Measurements from ENCODE around the gene CLBA1.

Gene CLBA1

DNA sequence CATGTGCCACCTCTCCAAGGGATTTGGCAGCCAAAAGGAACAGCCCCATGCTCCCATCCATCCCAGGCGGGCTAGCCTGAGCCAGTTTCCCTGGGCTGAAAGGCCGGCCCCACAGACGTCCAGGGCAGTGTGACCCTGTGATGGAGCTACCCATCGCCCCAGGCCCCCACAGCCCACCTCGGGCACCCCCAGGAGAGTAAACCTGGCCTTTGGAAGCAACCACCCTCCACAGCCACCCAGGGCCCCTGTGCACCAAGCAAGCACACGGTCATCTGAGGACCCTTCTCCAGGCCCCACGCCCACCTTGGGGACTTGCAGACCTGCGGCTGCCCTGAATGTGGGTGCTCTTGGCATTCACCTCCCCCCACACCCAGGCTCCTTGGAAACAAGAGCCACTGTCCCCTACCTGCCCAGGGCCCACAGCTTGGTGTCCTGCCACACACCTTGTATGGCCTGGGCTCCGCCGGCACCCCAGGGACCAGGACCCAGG, 15.8 kb upstream of the CLBA1 start:
- Histone ChIP-seq H3F3A (ENCODE audit: control insufficient read depth, insufficient read depth) (no peaks in the 10 kb centered on the region), H4K20me1 (ENCODE audit: control insufficient read depth, insufficient read depth, low read depth, low read length) (no peaks in the 10 kb centered on the region), H3K9me2 (replicated peaks; ENCODE audit: control insufficient read depth, low read length) (no peaks in the 10 kb centered on the region), H3K79me2 (ENCODE audit: control insufficient read depth, low read length) (no peaks in the 10 kb centered on the region), H3K4me1 (ENCODE audit: control insufficient read depth, low read length) (peaks cover 22% of the 10 kb centered on the region), H3K4me3 (ENCODE audit: low read length) (no peak overlapping the region), H3K36me3 (ENCODE audit: control insufficient read depth, low read length) (no peaks in the 10 kb centered on the region), H3K27ac (ENCODE audit: low read depth, low read length) (no peak overlapping the region), H3K9me3 (ENCODE audit: control insufficient read depth, insufficient read depth, low read length) (no peaks in the 10 kb centered on the region), H3K27me3 (ENCODE audit: control insufficient read depth, low read length) (peaks cover 6% of the 10 kb centered on the region; the same call in 1 of the 2 replicates), H3K4me2 (ENCODE audit: low read length) (no peak overlapping the region)
- no peak for TF ChIP-seq EZH2phosphoT487 (IDR thresholded peaks at IDR 0.05; ENCODE audit: borderline replicate concordance, low read length)
- TF ChIP-seq, protein P1, sequence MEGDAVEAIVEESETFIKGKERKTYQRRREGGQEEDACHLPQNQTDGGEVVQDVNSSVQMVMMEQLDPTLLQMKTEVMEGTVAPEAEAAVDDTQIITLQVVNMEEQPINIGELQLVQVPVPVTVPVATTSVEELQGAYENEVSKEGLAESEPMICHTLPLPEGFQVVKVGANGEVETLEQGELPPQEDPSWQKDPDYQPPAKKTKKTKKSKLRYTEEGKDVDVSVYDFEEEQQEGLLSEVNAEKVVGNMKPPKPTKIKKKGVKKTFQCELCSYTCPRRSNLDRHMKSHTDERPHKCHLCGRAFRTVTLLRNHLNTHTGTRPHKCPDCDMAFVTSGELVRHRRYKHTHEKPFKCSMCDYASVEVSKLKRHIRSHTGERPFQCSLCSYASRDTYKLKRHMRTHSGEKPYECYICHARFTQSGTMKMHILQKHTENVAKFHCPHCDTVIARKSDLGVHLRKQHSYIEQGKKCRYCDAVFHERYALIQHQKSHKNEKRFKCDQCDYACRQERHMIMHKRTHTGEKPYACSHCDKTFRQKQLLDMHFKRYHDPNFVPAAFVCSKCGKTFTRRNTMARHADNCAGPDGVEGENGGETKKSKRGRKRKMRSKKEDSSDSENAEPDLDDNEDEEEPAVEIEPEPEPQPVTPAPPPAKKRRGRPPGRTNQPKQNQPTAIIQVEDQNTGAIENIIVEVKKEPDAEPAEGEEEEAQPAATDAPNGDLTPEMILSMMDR (IDR thresholded peaks at IDR 0.05; ENCODE audit: low read depth, low read length, poor library complexity, severe bottlenecking) = no peak

DNA sequence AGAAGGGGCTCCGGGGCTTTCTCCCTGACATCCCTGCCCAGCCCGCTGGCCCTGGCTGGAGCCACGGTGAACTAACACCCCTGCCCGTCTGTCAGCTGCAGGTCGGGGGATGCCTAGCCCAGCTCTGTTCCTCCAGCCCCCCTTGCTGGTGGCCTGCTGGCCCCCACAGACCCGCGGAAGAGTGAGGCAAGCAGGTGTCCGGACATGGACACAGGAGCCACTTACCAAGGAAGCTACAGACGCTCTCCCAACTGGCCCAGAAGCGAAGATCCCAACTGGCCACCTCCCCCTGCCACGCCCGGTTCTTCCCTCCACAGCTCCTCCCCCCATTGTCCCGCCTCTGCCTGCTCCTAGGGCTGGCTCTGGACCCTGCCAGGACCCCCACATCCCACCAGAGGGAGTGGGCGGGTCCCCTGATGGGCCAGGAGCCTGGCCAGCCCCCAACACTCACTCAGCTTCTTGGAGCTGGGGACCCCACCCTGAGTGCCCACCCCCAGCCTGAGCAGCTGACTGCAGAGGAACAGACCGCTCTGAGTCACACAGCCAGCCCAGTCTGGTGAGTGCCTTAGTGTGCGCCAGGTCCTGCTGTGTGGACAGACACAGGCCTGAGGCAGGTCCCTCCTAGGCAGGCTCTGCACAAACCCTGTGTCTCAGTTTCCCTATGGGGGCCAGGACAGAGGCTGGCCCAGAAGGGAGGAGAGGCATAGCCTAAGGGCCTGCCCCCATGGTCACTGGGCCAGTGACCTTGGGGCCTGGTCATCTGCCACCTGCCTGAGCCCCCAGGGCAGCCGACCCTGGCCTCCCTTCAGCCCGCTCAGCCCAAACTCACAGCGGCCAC, 15.1 kb upstream of the CLBA1 start:
- no peaks in the 10 kb centered on the region for H3K9me3 ChIP-seq (ENCODE audit: control insufficient read depth, insufficient read depth, low read length)
- no peaks in the 10 kb centered on the region for H3K9me2 ChIP-seq (replicated peaks; ENCODE audit: control insufficient read depth, low read length)
- H4K20me1 ChIP-seq (ENCODE audit: control insufficient read depth, insufficient read depth, low read depth, low read length) = no peaks in the 10 kb centered on the region
- no peak for TF ChIP-seq EZH2phosphoT487 (IDR thresholded peaks at IDR 0.05; ENCODE audit: borderline replicate concordance, low read length)
- TF ChIP-seq, protein P1 (IDR thresholded peaks at IDR 0.05; ENCODE audit: low read depth, low read length, poor library complexity, severe bottlenecking) = no peak
- H3K4me2 ChIP-seq (ENCODE audit: low read length) = no peak overlapping the region
- H3K4me3 ChIP-seq (ENCODE audit: low read length) = no peak overlapping the region
- peaks cover 12% of the 10 kb centered on the region; the same call in 1 of the 2 replicates for H3K27me3 ChIP-seq (ENCODE audit: control insufficient read depth, low read length)
- H3K36me3 ChIP-seq (ENCODE audit: control insufficient read depth, low read length) = no peaks in the 10 kb centered on the region
- H3K27ac ChIP-seq (ENCODE audit: low read depth, low read length) = no peak overlapping the region
- no peaks in the 10 kb centered on the region for H3F3A ChIP-seq (ENCODE audit: control insufficient read depth, insufficient read depth)
- peaks cover 22% of the 10 kb centered on the region for H3K4me1 ChIP-seq (ENCODE audit: control insufficient read depth, low read length)
- no peaks in the 10 kb centered on the region for H3K79me2 ChIP-seq (ENCODE audit: control insufficient read depth, low read length)

DNA sequence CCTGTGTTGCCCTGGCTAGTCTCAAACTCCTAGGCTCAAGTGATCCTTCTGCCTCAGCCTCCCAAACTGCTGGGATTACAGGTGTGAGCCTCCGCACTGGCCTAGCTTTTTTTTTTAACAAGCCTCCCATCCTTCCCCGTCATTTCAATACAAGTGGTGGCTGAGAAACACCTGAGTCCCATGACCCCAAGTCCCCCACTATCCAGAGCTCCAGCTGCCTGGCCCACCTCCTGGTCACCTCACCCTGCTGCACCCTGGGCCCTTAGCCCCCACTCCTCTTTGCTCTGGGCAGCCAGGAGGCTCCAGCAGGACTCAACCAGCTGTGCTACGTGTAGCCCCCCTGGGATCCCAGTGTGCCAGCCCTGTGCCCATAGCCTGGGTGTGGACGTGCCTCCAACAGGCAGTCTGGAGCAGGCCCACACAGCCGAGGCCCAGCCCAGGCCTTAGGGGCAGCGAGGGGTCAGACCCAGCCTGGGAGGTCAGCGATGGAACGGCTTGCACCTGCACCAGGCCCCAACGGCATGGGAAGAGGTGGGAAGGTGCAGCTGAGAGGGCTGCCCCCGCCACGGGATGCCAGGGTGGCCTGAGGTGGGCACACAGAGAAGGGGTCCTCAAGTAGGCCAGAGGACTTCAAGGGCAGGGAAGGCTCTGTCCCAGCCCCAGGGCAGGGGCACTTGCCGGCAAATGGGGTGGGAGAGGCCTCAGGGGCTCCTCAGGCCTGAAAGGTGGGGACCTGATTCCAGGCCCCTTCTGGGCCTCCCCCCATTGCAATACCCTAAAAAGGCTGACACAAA, 13.9 kb upstream of the CLBA1 start:
- Histone ChIP-seq H4K20me1 (ENCODE audit: control insufficient read depth, insufficient read depth, low read depth, low read length) (no peaks in the 10 kb centered on the region), H3K36me3 (ENCODE audit: control insufficient read depth, low read length) (no peaks in the 10 kb centered on the region), H3K27ac (ENCODE audit: low read depth, low read length) (no peak overlapping the region), H3K4me2 (ENCODE audit: low read length) (no peak overlapping the region), H3K9me2 (replicated peaks; ENCODE audit: control insufficient read depth, low read length) (no peaks in the 10 kb centered on the region), H3K79me2 (ENCODE audit: control insufficient read depth, low read length) (no peaks in the 10 kb centered on the region), H3K9me3 (ENCODE audit: control insufficient read depth, insufficient read depth, low read length) (no peaks in the 10 kb centered on the region), H3K4me3 (ENCODE audit: low read length) (no peak overlapping the region), H3K4me1 (ENCODE audit: control insufficient read depth, low read length) (peaks cover 26% of the 10 kb centered on the region), H3K27me3 (ENCODE audit: control insufficient read depth, low read length) (peaks cover 18% of the 10 kb centered on the region; the same call in 1 of the 2 replicates), H3F3A (ENCODE audit: control insufficient read depth, insufficient read depth) (no peaks in the 10 kb centered on the region)
- TF ChIP-seq, protein P1 (IDR thresholded peaks at IDR 0.05; ENCODE audit: low read depth, low read length, poor library complexity, severe bottlenecking) = no peak
- TF ChIP-seq EZH2phosphoT487 (IDR thresholded peaks at IDR 0.05; ENCODE audit: borderline replicate concordance, low read length) = no peak

Data from DOHH2 (cell line).